AG04450 (cell line): ENCODE measurements around the gene TFR2. TPM values are rescaled to one million over a fixed set of nuclear protein-coding genes. Genes with fewer than 3 reads are reported as not detected.
"Not testable (repeated sequence)": the region's sequence is repeated elsewhere in the genome, so short reads cannot be mapped to it uniquely, and the experiment has no call there.

Source experiments
- CTCF ChIA-PET: fragments of 300-600, 350-600 bp; formaldehyde crosslinking; extraction: SDS; loops from one replicate; lab custom pipeline; 2022; ENCODE audit warnings: antibody characterized with exemption, inconsistent platforms; lab: Charles Lee
- POLR2A ChIA-PET: fragments of 350-600 bp; formaldehyde crosslinking; extraction: SDS; loops from one replicate; lab custom pipeline; 2021; ENCODE audit warnings: antibody characterized with exemption, inconsistent platforms; lab: Yijun Ruan, JAX
- DNase-seq: peaks from one replicate; pipeline ENCODE4 v3.0.0-alpha.2; 2011; ENCODE audit warnings: low read depth, low spot score
- H3K27ac ChIP-seq: one replicate; pipeline ENCODE4 v1.5.1; 2012; ENCODE audit warnings: low read depth, low read length, control low read depth
- H3K27me3 ChIP-seq: one replicate; pipeline ENCODE4 v1.6.0; 2012; ENCODE audit warnings: low read length; ENCODE audit not compliant: control insufficient read depth, insufficient read depth
- H3K4me3 ChIP-seq: 2 replicates; pipeline ENCODE4 v1.5.1; 2011; ENCODE audit warnings: mild to moderate bottlenecking, low read depth, low read length, control low read depth
- H3K9me3 ChIP-seq: 2 replicates; pipeline ENCODE4 v1.5.1; 2012; ENCODE audit warnings: low read length; ENCODE audit not compliant: control insufficient read depth, insufficient read depth
- CTCF ChIP-seq: IDR thresholded peaks from 2 replicates; pipeline ENCODE4 v1.5.1; 2011; ENCODE audit warnings: low read depth, low read length, control low read depth, inconsistent platforms
- polyA plus RNA-seq: library from polyadenylated mRNA; depleted of rRNA; stranded (reverse); fragments of >200 nt; gene quantifications from 2 replicates; pipeline ENCODE4 v1.2.3, GENCODE V29; 2011

TFR2 gene
- polyA plus RNA-seq, 1 experiment = 0.05 TPM

GRCh38 chr7:100667331-100668068, 26.1 kb upstream of the TFR2 start:
- ChIA-PET POLR2A (no interaction called here), CTCF (no interaction called here)
- TF ChIP-seq CTCF = no peak
- Histone ChIP-seq H3K27ac (no peak overlapping the region), H3K9me3 (no peaks in the 10 kb centered on the region), H3K27me3 (peaks cover 19% of the 10 kb centered on the region), H3K4me3 (no peak overlapping the region)
- DNase-seq = no peak

- Histone ChIP-seq H3K27ac (no peak overlapping the region), H3K9me3 (no peaks in the 10 kb centered on the region), H3K27me3 (peaks cover 19% of the 10 kb centered on the region), H3K4me3 (no peak overlapping the region)
- ChIA-PET POLR2A (no interaction called here), CTCF (interaction anchor here (1.0 kb wide), 1 partner anchor 105 kb away, joined by 3 read pairs; no protein-coding TSS in a partner anchor)
- no peak for DNase-seq
- TF ChIP-seq CTCF = no peak
Measured at GRCh38 chr7:100665168-100665726, 23.9 kb upstream of the TFR2 start.

GRCh38 chr7:100662194-100662776, 20.9 kb upstream of the TFR2 start:
- peaks cover 19% of the 10 kb centered on the region for H3K27me3 ChIP-seq
- CTCF ChIA-PET, DNase-seq, POLR2A ChIA-PET, H3K27ac ChIP-seq, H3K4me3 ChIP-seq, H3K9me3 ChIP-seq: not testable (repeated sequence)

- ChIA-PET CTCF (interaction anchor here (0.8 kb wide), 1 partner anchor 35 kb away, joined by 3 read pairs; no protein-coding TSS in a partner anchor), POLR2A (no interaction called here)
- no peak for DNase-seq
- Histone ChIP-seq H3K27ac (no peak within 1 kb of the TSS), H3K9me3 (peaks cover 11% of the 10 kb centered on the region; the same call in 1 of the 2 replicates), H3K4me3 (no peak within 1 kb of the TSS), H3K27me3 (peaks cover 23% of the 10 kb centered on the region)
- no peak for TF ChIP-seq CTCF
Measured at GRCh38 chr7:100655908-100656674, 14.7 kb upstream of the TFR2 start, which contains the start of gene ACTL6B. Gene ACTL6B (minus strand): TSS chr7:100656448. CDS start chr7:100656354, 94 bp downstream.
